Measurements from ENCODE around the gene STAB1. TPM values are rescaled to one million over a fixed set of nuclear protein-coding genes. Genes with fewer than 3 reads are reported as not detected.

STAB1 gene
- total and polyA plus RNA-seq, 10 of the 15 experiments (the other 5 are each of a cell fraction or from before 2014, with no cell fraction given): 0.46 TPM; not detected in 9

DNA sequence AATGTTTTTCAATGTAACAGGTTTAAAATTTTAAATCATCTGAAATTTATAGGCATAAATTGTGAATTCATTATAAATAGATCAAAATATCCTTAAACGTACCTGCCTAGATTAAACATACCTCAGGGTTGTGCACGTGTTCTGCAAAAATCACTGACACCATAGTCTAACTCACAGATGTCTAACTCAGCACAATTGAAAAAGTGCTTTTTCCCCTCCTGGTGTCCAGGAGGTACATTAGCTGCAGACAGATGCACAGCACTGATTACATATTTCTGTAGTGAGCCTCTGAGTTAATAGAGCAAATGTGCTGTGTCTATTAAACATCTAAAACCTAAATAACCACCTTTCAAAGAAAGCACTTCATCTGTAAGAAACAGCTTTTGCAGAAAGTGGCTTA lies 52.0 kb downstream of the STAB1 start:
- Histone ChIP-seq H3K4me1 (ENCODE audit: control insufficient read depth, insufficient read depth, low read length) (no peaks in the 10 kb centered on the region), H3K9me3 (replicated peaks; ENCODE audit: control insufficient read depth, insufficient read depth, low read length) (no peaks in the 10 kb centered on the region), H3K27ac (ENCODE audit: control insufficient read depth, insufficient read depth) (no peak overlapping the region), H3K27me3 (replicated peaks in 1 of 2; ENCODE audit: control insufficient read depth in 2 of 2, insufficient read depth in 2 of 2, low read length in 1 of 2) (no peaks in the 10 kb centered on the region), H3K9ac (ENCODE audit: control insufficient read depth, insufficient read depth, low read length) (no peak overlapping the region), H3K4me2 (ENCODE audit: control insufficient read depth, insufficient read depth) (no peak overlapping the region), H4K20me1 (ENCODE audit: control insufficient read depth, insufficient read depth) (no peaks in the 10 kb centered on the region), H3K4me3 (no peak overlapping the region), H2AFZ (ENCODE audit: control insufficient read depth, low read depth, low read length) (no peak overlapping the region), H3K79me2 (ENCODE audit: control insufficient read depth, insufficient read depth, low read length) (no peaks in the 10 kb centered on the region), H3K36me3 (ENCODE audit: control insufficient read depth in 2 of 2, insufficient read depth in 2 of 2, low read length in 1 of 2) (peaks cover 1 to 20% of the 10 kb centered on the region in 2 experiments; a peak in 2 of 4 replicates)
- DNase-seq (ENCODE audit: low read depth, low spot score) (no peak), ATAC-seq (no peak), FAIRE-seq (peak; percentile 38)
- ChIA-PET SMC1A (ENCODE audit: uncharacterized antibody, unreplicated experiment) (interaction anchor here (0.6 to 2.3 kb wide), 3 partner anchors 14 to 1009 kb away, joined by 3 to 6 read pairs (median 3); no protein-coding TSS in a partner anchor), CTCF (interaction anchor here (0.8 to 1.6 kb wide), 2 partner anchors 9 to 11 kb away, joined by 3 read pairs; no protein-coding TSS in a partner anchor), POLR2A (no interaction called here), RAD21 (ENCODE audit: unreplicated experiment) (no interaction called here)
- in situ Hi-C loops (cut with MboI) (no loop called here), intact Hi-C loops (cut with micrococcal nuclease; ENCODE audit: unreplicated experiment) (no loop called here)
- no peak for TF ChIP-seq CREM (IDR thresholded peaks at IDR 0.05; ENCODE audit: low read depth)
- no peak for TF ChIP-seq ZNF217 (IDR thresholded peaks at IDR 0.05)
- TF ChIP-seq BMI1 (IDR thresholded peaks at IDR 0.05; ENCODE audit: borderline replicate concordance): no peak
- BruUV-seq (replicated peaks): no TSS peak
- WGBS (ENCODE audit: insufficient coverage, insufficient replicate concordance, low lambda C conversion rate, missing lambda C conversion rate): 38% methylated on average over 2 of the region's 2 CpGs

DNA sequence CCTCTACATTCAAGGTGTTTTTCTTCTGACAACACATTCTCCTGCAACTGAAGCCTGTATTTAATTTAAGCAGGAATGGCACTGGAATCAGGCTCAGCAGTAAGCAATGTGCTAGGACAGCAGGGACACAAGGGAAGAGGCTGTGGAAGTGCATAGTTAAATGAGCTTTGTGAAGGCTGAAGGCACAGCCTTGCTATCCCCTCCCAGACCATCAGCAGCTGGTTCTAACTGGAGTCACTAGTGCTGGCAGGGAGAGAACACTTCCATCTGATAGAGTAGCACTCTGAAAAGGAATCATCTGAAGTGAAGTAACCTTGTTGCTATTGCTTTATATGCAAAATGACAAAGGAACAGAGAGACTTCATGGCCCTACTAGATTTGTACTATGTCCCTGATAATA lies 56.0 kb downstream of the STAB1 start:
- Histone ChIP-seq H3K9ac (ENCODE audit: control insufficient read depth, insufficient read depth, low read length) (no peak overlapping the region), H3K36me3 (ENCODE audit: control insufficient read depth in 2 of 2, insufficient read depth in 2 of 2, low read length in 1 of 2) (peaks cover 2 to 42% of the 10 kb centered on the region in 2 experiments; a peak in 3 of 4 replicates), H3K9me3 (replicated peaks; ENCODE audit: control insufficient read depth, insufficient read depth, low read length) (no peaks in the 10 kb centered on the region), H2AFZ (ENCODE audit: control insufficient read depth, low read depth, low read length) (no peak overlapping the region), H3K27me3 (replicated peaks in 1 of 2; ENCODE audit: control insufficient read depth in 2 of 2, insufficient read depth in 2 of 2, low read length in 1 of 2) (no peaks in the 10 kb centered on the region), H3K4me2 (ENCODE audit: control insufficient read depth, insufficient read depth) (no peak overlapping the region), H4K20me1 (ENCODE audit: control insufficient read depth, insufficient read depth) (no peaks in the 10 kb centered on the region), H3K4me1 (ENCODE audit: control insufficient read depth, insufficient read depth, low read length) (no peaks in the 10 kb centered on the region), H3K79me2 (ENCODE audit: control insufficient read depth, insufficient read depth, low read length) (no peaks in the 10 kb centered on the region), H3K27ac (ENCODE audit: control insufficient read depth, insufficient read depth) (no peak overlapping the region), H3K4me3 (no peak overlapping the region)
- ChIA-PET RAD21 (ENCODE audit: unreplicated experiment) (no interaction called here), CTCF (interaction anchor here (1.1 kb wide), 1 partner anchor 9 kb away, joined by 3 read pairs; no protein-coding TSS in a partner anchor), SMC1A (ENCODE audit: uncharacterized antibody, unreplicated experiment) (interaction anchor here (1.3 to 1.4 kb wide), 3 partner anchors 9 to 22 kb away, joined by 3 to 6 read pairs (median 4); no protein-coding TSS in a partner anchor), POLR2A (interaction anchor here (1.7 kb wide), 1 partner anchor 10 kb away, joined by 4 read pairs; no protein-coding TSS in a partner anchor)
- FAIRE-seq (no peak), ATAC-seq (no peak), DNase-seq (ENCODE audit: low read depth, low spot score) (no peak)
- in situ Hi-C loops (cut with MboI) (no loop called here), intact Hi-C loops (cut with micrococcal nuclease; ENCODE audit: unreplicated experiment) (no loop called here)
- no TSS peak for BruUV-seq (replicated peaks)
- TF ChIP-seq, protein P1, sequence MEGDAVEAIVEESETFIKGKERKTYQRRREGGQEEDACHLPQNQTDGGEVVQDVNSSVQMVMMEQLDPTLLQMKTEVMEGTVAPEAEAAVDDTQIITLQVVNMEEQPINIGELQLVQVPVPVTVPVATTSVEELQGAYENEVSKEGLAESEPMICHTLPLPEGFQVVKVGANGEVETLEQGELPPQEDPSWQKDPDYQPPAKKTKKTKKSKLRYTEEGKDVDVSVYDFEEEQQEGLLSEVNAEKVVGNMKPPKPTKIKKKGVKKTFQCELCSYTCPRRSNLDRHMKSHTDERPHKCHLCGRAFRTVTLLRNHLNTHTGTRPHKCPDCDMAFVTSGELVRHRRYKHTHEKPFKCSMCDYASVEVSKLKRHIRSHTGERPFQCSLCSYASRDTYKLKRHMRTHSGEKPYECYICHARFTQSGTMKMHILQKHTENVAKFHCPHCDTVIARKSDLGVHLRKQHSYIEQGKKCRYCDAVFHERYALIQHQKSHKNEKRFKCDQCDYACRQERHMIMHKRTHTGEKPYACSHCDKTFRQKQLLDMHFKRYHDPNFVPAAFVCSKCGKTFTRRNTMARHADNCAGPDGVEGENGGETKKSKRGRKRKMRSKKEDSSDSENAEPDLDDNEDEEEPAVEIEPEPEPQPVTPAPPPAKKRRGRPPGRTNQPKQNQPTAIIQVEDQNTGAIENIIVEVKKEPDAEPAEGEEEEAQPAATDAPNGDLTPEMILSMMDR (IDR thresholded peaks at IDR 0.05 in 2 of 3, conservative IDR thresholded peaks at IDR 0.05 in 1 of 3; ENCODE audit: control insufficient read depth in 2 of 3, extremely low read depth in 1 of 3, insufficient read depth in 1 of 3, low read depth in 3 of 3, low read length in 3 of 3): no peak
- TF ChIP-seq BHLHE40 (IDR thresholded peaks at IDR 0.05; ENCODE audit: borderline replicate concordance in 1 of 2, low read depth in 2 of 2, low read length in 1 of 2) (no peak), RAD51 (IDR thresholded peaks at IDR 0.05) (no peak), RELA (IDR thresholded peaks at IDR 0.05; ENCODE audit: borderline replicate concordance, partially characterized antibody) (no peak), ASH2L (IDR thresholded peaks at IDR 0.05; ENCODE audit: borderline replicate concordance, low read depth) (no peak)
- TF ChIP-seq, protein P2, sequence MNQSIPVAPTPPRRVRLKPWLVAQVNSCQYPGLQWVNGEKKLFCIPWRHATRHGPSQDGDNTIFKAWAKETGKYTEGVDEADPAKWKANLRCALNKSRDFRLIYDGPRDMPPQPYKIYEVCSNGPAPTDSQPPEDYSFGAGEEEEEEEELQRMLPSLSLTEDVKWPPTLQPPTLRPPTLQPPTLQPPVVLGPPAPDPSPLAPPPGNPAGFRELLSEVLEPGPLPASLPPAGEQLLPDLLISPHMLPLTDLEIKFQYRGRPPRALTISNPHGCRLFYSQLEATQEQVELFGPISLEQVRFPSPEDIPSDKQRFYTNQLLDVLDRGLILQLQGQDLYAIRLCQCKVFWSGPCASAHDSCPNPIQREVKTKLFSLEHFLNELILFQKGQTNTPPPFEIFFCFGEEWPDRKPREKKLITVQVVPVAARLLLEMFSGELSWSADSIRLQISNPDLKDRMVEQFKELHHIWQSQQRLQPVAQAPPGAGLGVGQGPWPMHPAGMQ (IDR thresholded peaks at IDR 0.05; ENCODE audit: borderline replicate concordance): no peak
- TF ChIP-seq, protein P3, sequence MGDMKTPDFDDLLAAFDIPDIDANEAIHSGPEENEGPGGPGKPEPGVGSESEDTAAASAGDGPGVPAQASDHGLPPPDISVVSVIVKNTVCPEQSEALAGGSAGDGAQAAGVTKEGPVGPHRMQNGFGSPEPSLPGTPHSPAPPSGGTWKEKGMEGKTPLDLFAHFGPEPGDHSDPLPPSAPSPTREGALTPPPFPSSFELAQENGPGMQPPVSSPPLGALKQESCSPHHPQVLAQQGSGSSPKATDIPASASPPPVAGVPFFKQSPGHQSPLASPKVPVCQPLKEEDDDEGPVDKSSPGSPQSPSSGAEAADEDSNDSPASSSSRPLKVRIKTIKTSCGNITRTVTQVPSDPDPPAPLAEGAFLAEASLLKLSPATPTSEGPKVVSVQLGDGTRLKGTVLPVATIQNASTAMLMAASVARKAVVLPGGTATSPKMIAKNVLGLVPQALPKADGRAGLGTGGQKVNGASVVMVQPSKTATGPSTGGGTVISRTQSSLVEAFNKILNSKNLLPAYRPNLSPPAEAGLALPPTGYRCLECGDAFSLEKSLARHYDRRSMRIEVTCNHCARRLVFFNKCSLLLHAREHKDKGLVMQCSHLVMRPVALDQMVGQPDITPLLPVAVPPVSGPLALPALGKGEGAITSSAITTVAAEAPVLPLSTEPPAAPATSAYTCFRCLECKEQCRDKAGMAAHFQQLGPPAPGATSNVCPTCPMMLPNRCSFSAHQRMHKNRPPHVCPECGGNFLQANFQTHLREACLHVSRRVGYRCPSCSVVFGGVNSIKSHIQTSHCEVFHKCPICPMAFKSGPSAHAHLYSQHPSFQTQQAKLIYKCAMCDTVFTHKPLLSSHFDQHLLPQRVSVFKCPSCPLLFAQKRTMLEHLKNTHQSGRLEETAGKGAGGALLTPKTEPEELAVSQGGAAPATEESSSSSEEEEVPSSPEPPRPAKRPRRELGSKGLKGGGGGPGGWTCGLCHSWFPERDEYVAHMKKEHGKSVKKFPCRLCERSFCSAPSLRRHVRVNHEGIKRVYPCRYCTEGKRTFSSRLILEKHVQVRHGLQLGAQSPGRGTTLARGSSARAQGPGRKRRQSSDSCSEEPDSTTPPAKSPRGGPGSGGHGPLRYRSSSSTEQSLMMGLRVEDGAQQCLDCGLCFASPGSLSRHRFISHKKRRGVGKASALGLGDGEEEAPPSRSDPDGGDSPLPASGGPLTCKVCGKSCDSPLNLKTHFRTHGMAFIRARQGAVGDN (IDR thresholded peaks at IDR 0.05): no peak

Measured in GM12878 (cell line).